Activated naive CD8-positive, alpha-beta T cell (primary cell): ENCODE results near the gene GPRC5C.
A peak's percentile ranks its signal among the peaks of the same experiment; 100 is the strongest.

ENCODE experiments used
- H3K27ac Mint-ChIP-seq: one replicate; pipeline ENCODE4 v1.8.0; 2021; ENCODE audit warnings: mixed read lengths
- H3K27me3 Mint-ChIP-seq: one replicate; pipeline ENCODE4 v1.8.0; 2021; ENCODE audit warnings: mixed read lengths
- H3K36me3 Mint-ChIP-seq: one replicate; pipeline ENCODE4 v1.8.0; 2021; ENCODE audit warnings: mixed read lengths
- H3K4me1 Mint-ChIP-seq: one replicate; pipeline ENCODE4 v1.8.0; 2021; ENCODE audit warnings: low read depth, mixed read lengths
- H3K4me3 Mint-ChIP-seq: one replicate; pipeline ENCODE4 v1.8.0; 2021; ENCODE audit warnings: mild to moderate bottlenecking, mixed read lengths
- H3K9me3 Mint-ChIP-seq: one replicate; pipeline ENCODE4 v1.8.0; 2021; ENCODE audit warnings: low read depth, mixed read lengths

Gene GPRC5C

GRCh38 chr17:74419928-74420411, 11.9 kb upstream of the GPRC5C start:
- no peaks in the 10 kb centered on the region for H3K27me3 Mint-ChIP-seq

GRCh38 chr17:74424117-74424516, 7.8 kb upstream of the GPRC5C start:
- Mint-ChIP-seq H3K27me3 (no peaks in the 10 kb centered on the region), H3K27ac (no peak overlapping the region), H3K36me3 (no peaks in the 10 kb centered on the region), H3K4me3 (no peak overlapping the region), H3K4me1 (no peaks in the 10 kb centered on the region), H3K9me3 (no peaks in the 10 kb centered on the region)

More at GRCh38 chr17:74419928-74420411, 11.9 kb upstream of the GPRC5C start:
- no peaks in the 10 kb centered on the region for H3K9me3 Mint-ChIP-seq
- H3K4me1 Mint-ChIP-seq, result no peaks in the 10 kb centered on the region
- H3K4me3 Mint-ChIP-seq, result no peak overlapping the region
- H3K36me3 Mint-ChIP-seq, result no peaks in the 10 kb centered on the region
- no peak overlapping the region for H3K27ac Mint-ChIP-seq

GRCh38 chr17:74424657-74425056, 7.2 kb upstream of the GPRC5C start:
- H3K4me1 Mint-ChIP-seq, result no peaks in the 10 kb centered on the region
- H3K4me3 Mint-ChIP-seq, result no peak overlapping the region
- H3K9me3 Mint-ChIP-seq, result no peaks in the 10 kb centered on the region
- H3K27me3 Mint-ChIP-seq, result no peaks in the 10 kb centered on the region
- no peaks in the 10 kb centered on the region for H3K36me3 Mint-ChIP-seq
- H3K27ac Mint-ChIP-seq, result no peak overlapping the region

- Mint-ChIP-seq H3K27ac (no peak overlapping the region), H3K36me3 (no peaks in the 10 kb centered on the region), H3K4me1 (peaks cover 5% of the 10 kb centered on the region), H3K27me3 (peaks cover 6% of the 10 kb centered on the region), H3K4me3 (no peak overlapping the region), H3K9me3 (no peaks in the 10 kb centered on the region)
These were observed 5.3 kb upstream of the GPRC5C start for GRCh38 chr17:74426551-74427047.

GRCh38 chr17:74427048-74427762, 4.7 kb upstream of the GPRC5C start:
- no peaks in the 10 kb centered on the region for H3K9me3 Mint-ChIP-seq
- peaks cover 6% of the 10 kb centered on the region for H3K27me3 Mint-ChIP-seq
- no peak overlapping the region for H3K27ac Mint-ChIP-seq
- H3K4me1 Mint-ChIP-seq, result peaks cover 7% of the 10 kb centered on the region
- H3K36me3 Mint-ChIP-seq, result no peaks in the 10 kb centered on the region
- H3K4me3 Mint-ChIP-seq, result no peak overlapping the region

- no peak overlapping the region for H3K4me3 Mint-ChIP-seq
These were observed 4.1 kb upstream of the GPRC5C start for GRCh38 chr17:74427763-74428153.

GRCh38 chr17:74429604-74430384, 2.1 kb upstream of the GPRC5C start:
- Mint-ChIP-seq H3K36me3 (no peaks in the 10 kb centered on the region), H3K27me3 (peaks cover 15% of the 10 kb centered on the region), H3K9me3 (no peaks in the 10 kb centered on the region)

More at GRCh38 chr17:74427763-74428153, 4.1 kb upstream of the GPRC5C start:
- Mint-ChIP-seq H3K27me3 (peaks cover 7% of the 10 kb centered on the region), H3K9me3 (no peaks in the 10 kb centered on the region), H3K36me3 (no peaks in the 10 kb centered on the region), H3K27ac (no peak overlapping the region), H3K4me1 (peaks cover 7% of the 10 kb centered on the region)

GRCh38 chr17:74430385-74430705, 1.5 kb upstream of the GPRC5C start:
- no peaks in the 10 kb centered on the region for H3K9me3 Mint-ChIP-seq
- H3K36me3 Mint-ChIP-seq, result no peaks in the 10 kb centered on the region
- peaks cover 15% of the 10 kb centered on the region for H3K27me3 Mint-ChIP-seq
- peak overlapping the region; percentile 42 for H3K4me3 Mint-ChIP-seq
- peaks cover 7% of the 10 kb centered on the region for H3K4me1 Mint-ChIP-seq
- H3K27ac Mint-ChIP-seq, result no peak overlapping the region

More at GRCh38 chr17:74429604-74430384, 2.1 kb upstream of the GPRC5C start:
- Mint-ChIP-seq H3K27ac (no peak overlapping the region), H3K4me1 (peaks cover 7% of the 10 kb centered on the region), H3K4me3 (peak overlapping the region; percentile 42)

- H3K4me3 Mint-ChIP-seq, result peak overlapping the region; percentile 69
- no peaks in the 10 kb centered on the region for H3K9me3 Mint-ChIP-seq
- no peaks in the 10 kb centered on the region for H3K36me3 Mint-ChIP-seq
- H3K27me3 Mint-ChIP-seq, result peaks cover 15% of the 10 kb centered on the region
- no peak overlapping the region for H3K27ac Mint-ChIP-seq
- H3K4me1 Mint-ChIP-seq, result peaks cover 7% of the 10 kb centered on the region
These were observed 951 bp upstream of the GPRC5C start for GRCh38 chr17:74430706-74431567.

GRCh38 chr17:74432424-74432690, 469 bp downstream of the GPRC5C start:
- H3K36me3 Mint-ChIP-seq, result no peaks in the 10 kb centered on the region
- peaks cover 7% of the 10 kb centered on the region for H3K4me1 Mint-ChIP-seq
- no peak overlapping the region for H3K27ac Mint-ChIP-seq
- H3K9me3 Mint-ChIP-seq, result no peaks in the 10 kb centered on the region
- peaks cover 15% of the 10 kb centered on the region for H3K27me3 Mint-ChIP-seq
- no peak overlapping the region for H3K4me3 Mint-ChIP-seq

GRCh38 chr17:74432766-74433391, 991 bp downstream of the GPRC5C start:
- Mint-ChIP-seq H3K9me3 (no peaks in the 10 kb centered on the region), H3K36me3 (peaks cover under 1% of the 10 kb centered on the region), H3K4me1 (peaks cover 7% of the 10 kb centered on the region), H3K4me3 (peak overlapping the region; percentile 17), H3K27ac (no peak overlapping the region), H3K27me3 (peaks cover 15% of the 10 kb centered on the region)

GRCh38 chr17:74433421-74434121, 1.7 kb downstream of the GPRC5C start:
- Mint-ChIP-seq H3K4me1 (peaks cover 7% of the 10 kb centered on the region), H3K27ac (no peak overlapping the region), H3K9me3 (peaks cover under 1% of the 10 kb centered on the region), H3K36me3 (peaks cover 2% of the 10 kb centered on the region), H3K4me3 (no peak overlapping the region), H3K27me3 (peaks cover 15% of the 10 kb centered on the region)

GRCh38 chr17:74435775-74436359, 4.0 kb downstream of the GPRC5C start:
- Mint-ChIP-seq H3K4me1 (peaks cover 7% of the 10 kb centered on the region), H3K27ac (no peak overlapping the region), H3K27me3 (peaks cover 9% of the 10 kb centered on the region), H3K9me3 (peaks cover 6% of the 10 kb centered on the region), H3K36me3 (peaks cover 6% of the 10 kb centered on the region), H3K4me3 (no peak overlapping the region)

- Mint-ChIP-seq H3K4me1 (no peaks in the 10 kb centered on the region), H3K36me3 (peaks cover 6% of the 10 kb centered on the region), H3K27ac (no peak overlapping the region), H3K27me3 (peaks cover 11% of the 10 kb centered on the region), H3K9me3 (peaks cover 6% of the 10 kb centered on the region), H3K4me3 (no peak overlapping the region)
These were observed 5.8 kb downstream of the GPRC5C start for GRCh38 chr17:74437702-74438101.
